IMR-90 (cell line): ENCODE data around the gene AP2M1. TPM values are rescaled to one million over a fixed set of nuclear protein-coding genes. Genes with fewer than 3 reads are reported as not detected.

Source experiments
- ATAC-seq: fragments of 200-7000 bp; cut with Tn5 transposase; 2 replicates; pipeline ENCODE4 v1.9.1; 2020; ENCODE audit warnings: low read depth, mild to moderate bottlenecking, moderate library complexity
- BruUV-seq: library from RNA; stranded (reverse); fragments of 400-500 nt; replicated peaks from 2 replicates; lab custom pipeline; 2021; lab: Mats Ljungman, UMichigan
- CTCF ChIA-PET: fragments of 300-600 bp; formaldehyde crosslinking; extraction: SDS; loops from one replicate; lab custom pipeline; 2021; ENCODE audit warnings: antibody characterized with exemption; lab: Yijun Ruan, JAX
- POLR2A ChIA-PET: fragments of 300-600 bp; sonication (Branson Sonifier 250); formaldehyde crosslinking; loops from one replicate; lab custom pipeline; 2022; ENCODE audit warnings: antibody characterized with exemption; ENCODE audit not compliant: unreplicated experiment; lab: Charles Lee
- DNase-seq: peaks from one replicate; pipeline ENCODE4 v3.0.0; 2013
- H2AFZ ChIP-seq: replicated peaks from 2 replicates; pipeline ENCODE3; 2013; ENCODE audit warnings: low read length, mild to moderate bottlenecking; ENCODE audit not compliant: poor library complexity
- H2AK5ac ChIP-seq: 2 replicates; pipeline ENCODE4 v1.6.1; 2013; ENCODE audit warnings: low read depth, low read length, inconsistent platforms
- H2AK9ac ChIP-seq: replicated peaks from 2 replicates; pipeline ENCODE3; 2013; ENCODE audit warnings: mild to moderate bottlenecking, low read depth, low read length, moderate library complexity; ENCODE audit not compliant: poor library complexity
- H2BK120ac ChIP-seq: 2 replicates; pipeline ENCODE4 v1.6.1; 2013; ENCODE audit warnings: low read depth, low read length, inconsistent platforms
- H2BK15ac ChIP-seq: 3 replicates; pipeline ENCODE4 v1.6.1; 2013; ENCODE audit warnings: low read depth, low read length, inconsistent platforms
- H2BK20ac ChIP-seq: 2 replicates; pipeline ENCODE4 v1.6.1; 2013; ENCODE audit warnings: low read depth, mild to moderate bottlenecking, inconsistent platforms, low read length, moderate library complexity
- H2BK5ac ChIP-seq: 2 replicates; pipeline ENCODE4 v1.6.1; 2013; ENCODE audit warnings: mild to moderate bottlenecking, low read depth, low read length, inconsistent platforms; ENCODE audit not compliant: poor library complexity, severe bottlenecking
- H3K14ac ChIP-seq: replicated peaks from 2 replicates; pipeline ENCODE4 v1.6.1; 2013; ENCODE audit warnings: low read depth, low read length, inconsistent platforms
- H3K18ac ChIP-seq: 2 replicates; pipeline ENCODE4 v1.6.1; 2013; ENCODE audit warnings: low read depth, low read length, control low read depth
- H3K23ac ChIP-seq: 2 replicates; pipeline ENCODE4 v1.6.1; 2013; ENCODE audit warnings: low read depth, low read length, inconsistent platforms
- H3K27ac ChIP-seq: 2 replicates; pipeline ENCODE4 v1.5.1; 2013; ENCODE audit warnings: mild to moderate bottlenecking, control low read depth, low read length; ENCODE audit not compliant: insufficient read depth
- H3K27me3 ChIP-seq: 2 replicates; pipeline ENCODE4 v1.6.1; 2013; ENCODE audit warnings: low read length; ENCODE audit not compliant: control insufficient read depth, insufficient read depth
- H3K36me3 ChIP-seq: 2 replicates; pipeline ENCODE4 v1.6.1; 2013; ENCODE audit warnings: low read length, mixed read lengths; ENCODE audit not compliant: control insufficient read depth, insufficient read depth
- H3K4ac ChIP-seq: 2 replicates; pipeline ENCODE4 v1.6.1; 2013; ENCODE audit warnings: low read depth, low read length, inconsistent platforms
- H3K4me1 ChIP-seq: 2 replicates; pipeline ENCODE4 v1.6.1; 2013; ENCODE audit warnings: low read length, mixed read lengths; ENCODE audit not compliant: control insufficient read depth, insufficient read depth
- H3K4me2 ChIP-seq: 2 replicates; pipeline ENCODE4 v1.6.1; 2013; ENCODE audit warnings: low read depth, mild to moderate bottlenecking, control low read depth, low read length, moderate library complexity
- H3K4me3 ChIP-seq: 2 replicates; pipeline ENCODE4 v1.5.1; 2013; ENCODE audit warnings: low read depth, mild to moderate bottlenecking, control low read depth, low read length, moderate library complexity; ENCODE audit not compliant: insufficient read depth
- H3K56ac ChIP-seq: 2 replicates; pipeline ENCODE4 v1.6.1; 2013; ENCODE audit warnings: low read length, inconsistent platforms; ENCODE audit not compliant: insufficient read depth; ENCODE audit errors: extremely low read depth
- H3K79me1 ChIP-seq, 2 experiments: 2 replicates each; pipeline ENCODE4 v1.6.1; 2013; ENCODE audit warnings: low read length in 2 of 2, inconsistent platforms in 1 of 2, low read depth in 1 of 2
- H3K9ac ChIP-seq: 2 replicates; pipeline ENCODE4 v1.6.1; 2013; ENCODE audit warnings: low read depth, low read length, control low read depth
- H3K9me1 ChIP-seq: 2 replicates; pipeline ENCODE4 v1.6.1; 2013; ENCODE audit warnings: low read length, inconsistent platforms; ENCODE audit not compliant: insufficient read depth
- H3K9me3 ChIP-seq: 2 replicates; pipeline ENCODE4 v1.6.1; 2013; ENCODE audit warnings: low read length; ENCODE audit not compliant: control insufficient read depth, insufficient read depth
- H4K20me1 ChIP-seq: 2 replicates; pipeline ENCODE4 v1.6.1; 2013; ENCODE audit warnings: low read length, inconsistent platforms; ENCODE audit not compliant: insufficient read depth
- H4K5ac ChIP-seq: 2 replicates; pipeline ENCODE4 v1.6.1; 2013; ENCODE audit warnings: mild to moderate bottlenecking, low read depth, low read length, control low read depth
- H4K8ac ChIP-seq, 2 experiments: 2 replicates each; pipeline ENCODE4 v1.6.1; 2013; ENCODE audit warnings: low read depth in 2 of 2, low read length in 2 of 2, control low read depth in 1 of 2, inconsistent platforms in 1 of 2
- H4K91ac ChIP-seq: 2 replicates; pipeline ENCODE4 v1.6.1; 2013; ENCODE audit warnings: low read depth, low read length, inconsistent platforms; ENCODE audit not compliant: insufficient read depth
- NFE2L2 ChIP-seq: fragments of 150-350 bp; IDR thresholded peaks from 2 replicates; pipeline ENCODE4 v1.6.1; 2016; ENCODE audit warnings: low read depth, mild to moderate bottlenecking, low read length
- WGBS, 2 experiments: methylation state at CpG; one replicate each; pipeline versions ENCODE4 v1.1.5 to v1.1.7; 2013; ENCODE audit warnings: missing lambda C conversion rate in 2 of 2; ENCODE audit not compliant: insufficient read length in 1 of 2; ENCODE audit errors: extremely low coverage in 2 of 2; 5-methylcytosine and 5-hydroxymethylcytosine counted together
- dilution Hi-C: fragments of 300-500 bp; cut with HindIII; formaldehyde crosslinking; loops from one replicate; pipeline ENCODE4 v1.14.3; 2018; ENCODE audit warnings: low sequenced_read_pairs; ENCODE audit not compliant: unreplicated experiment
- in situ Hi-C: fragments of 300-500 bp; cut with MboI; formaldehyde crosslinking; loops from 3 replicates; pipeline ENCODE4 v1.14.3; 2019; ENCODE audit warnings: low sequenced_read_pairs, inconsistent platforms, mixed read lengths
- intact Hi-C: fragments of 100-400 bp; cut with micrococcal nuclease; formaldehyde crosslinking; loops from 2 replicates; pipeline ENCODE4 v1.10.0; 2022
- polyA plus RNA-seq, 3 experiments: library from polyadenylated mRNA; depleted of rRNA; stranded (reverse); fragments of >200 nt; gene quantifications; 2 replicates each; pipeline ENCODE4 v1.2.3, GENCODE V29; 2012; ENCODE audit warnings: low replicate concordance in 1 of 3
- total RNA-seq: library from RNA; depleted of rRNA; stranded (reverse); fragments of >200 nt; gene quantifications from 2 replicates; pipeline ENCODE4 v1.2.3, GENCODE V29; 2012
- TF ChIP-seq, protein P1 (sequence below): fragments of 150-350 bp; IDR thresholded peaks from 2 replicates; pipeline ENCODE4 v1.6.1; 2017; ENCODE audit warnings: mild to moderate bottlenecking, antibody characterized with exemption, low read length, low read depth
- TF ChIP-seq, protein P2 (sequence below): conservative IDR thresholded peaks from 2 replicates; pipeline ENCODE4 v1.5.1; 2012; ENCODE audit warnings: mild to moderate bottlenecking, low read depth, low read length, improper control_type of control experiment

The AP2M1 gene
- total and polyA plus RNA-seq, 2 of the 4 experiments (the other 2 are of a cell fraction), result 876 to 1,065 TPM

DNA sequence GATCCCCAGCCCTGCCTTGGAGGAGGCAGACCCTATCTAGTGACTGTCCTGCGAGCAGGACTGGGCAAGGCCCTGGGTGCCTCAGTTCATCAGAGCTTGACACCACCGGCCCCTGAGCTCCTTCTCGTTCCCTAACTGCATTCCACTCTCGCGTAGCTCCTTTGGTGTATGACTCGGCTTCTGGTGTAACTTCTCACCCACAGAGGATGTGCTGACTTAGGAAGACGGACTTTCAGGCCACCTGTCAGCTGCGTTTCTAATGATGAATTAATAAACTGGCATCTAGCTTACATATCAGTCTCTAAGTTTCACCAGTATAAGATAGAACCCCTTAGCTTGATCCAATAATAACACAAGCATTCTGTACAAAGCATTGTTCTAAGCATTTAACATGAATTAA, 28.9 kb downstream of the AP2M1 start:
- H3K36me3 ChIP-seq, result no peaks in the 10 kb centered on the region
- no peak overlapping the region for H2AK9ac ChIP-seq
- H2BK120ac ChIP-seq, result no peak overlapping the region
- H3K56ac ChIP-seq, result no peak overlapping the region
- WGBS, 2 experiments, result 65% methylated on average over 8 of the region's 8 CpGs; no CpG with 5 or more reads in 1 of the 2 experiments
- no peaks in the 10 kb centered on the region for H3K9me3 ChIP-seq
- ChIA-PET POLR2A (interaction anchor here (1.1 kb wide), 1 partner anchor 27 kb away, joined by 3 read pairs; no protein-coding TSS in a partner anchor), CTCF (no interaction called here)
- intact Hi-C loops, result no loop called here
- no peak overlapping the region for H4K8ac ChIP-seq
- no peak overlapping the region for H4K5ac ChIP-seq
- BruUV-seq, result no TSS peak
- ATAC-seq (no peak), DNase-seq (no peak)
- H3K9me1 ChIP-seq, result no peaks in the 10 kb centered on the region
- H3K9ac ChIP-seq, result no peak overlapping the region
- no peak overlapping the region for H2AK5ac ChIP-seq
- H2BK5ac ChIP-seq, result no peak overlapping the region
- no peak overlapping the region for H4K91ac ChIP-seq
- TF ChIP-seq, protein P1, sequence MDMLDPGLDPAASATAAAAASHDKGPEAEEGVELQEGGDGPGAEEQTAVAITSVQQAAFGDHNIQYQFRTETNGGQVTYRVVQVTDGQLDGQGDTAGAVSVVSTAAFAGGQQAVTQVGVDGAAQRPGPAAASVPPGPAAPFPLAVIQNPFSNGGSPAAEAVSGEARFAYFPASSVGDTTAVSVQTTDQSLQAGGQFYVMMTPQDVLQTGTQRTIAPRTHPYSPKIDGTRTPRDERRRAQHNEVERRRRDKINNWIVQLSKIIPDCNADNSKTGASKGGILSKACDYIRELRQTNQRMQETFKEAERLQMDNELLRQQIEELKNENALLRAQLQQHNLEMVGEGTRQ, result no peak
- no peak for TF ChIP-seq NFE2L2
- TF ChIP-seq, protein P2, sequence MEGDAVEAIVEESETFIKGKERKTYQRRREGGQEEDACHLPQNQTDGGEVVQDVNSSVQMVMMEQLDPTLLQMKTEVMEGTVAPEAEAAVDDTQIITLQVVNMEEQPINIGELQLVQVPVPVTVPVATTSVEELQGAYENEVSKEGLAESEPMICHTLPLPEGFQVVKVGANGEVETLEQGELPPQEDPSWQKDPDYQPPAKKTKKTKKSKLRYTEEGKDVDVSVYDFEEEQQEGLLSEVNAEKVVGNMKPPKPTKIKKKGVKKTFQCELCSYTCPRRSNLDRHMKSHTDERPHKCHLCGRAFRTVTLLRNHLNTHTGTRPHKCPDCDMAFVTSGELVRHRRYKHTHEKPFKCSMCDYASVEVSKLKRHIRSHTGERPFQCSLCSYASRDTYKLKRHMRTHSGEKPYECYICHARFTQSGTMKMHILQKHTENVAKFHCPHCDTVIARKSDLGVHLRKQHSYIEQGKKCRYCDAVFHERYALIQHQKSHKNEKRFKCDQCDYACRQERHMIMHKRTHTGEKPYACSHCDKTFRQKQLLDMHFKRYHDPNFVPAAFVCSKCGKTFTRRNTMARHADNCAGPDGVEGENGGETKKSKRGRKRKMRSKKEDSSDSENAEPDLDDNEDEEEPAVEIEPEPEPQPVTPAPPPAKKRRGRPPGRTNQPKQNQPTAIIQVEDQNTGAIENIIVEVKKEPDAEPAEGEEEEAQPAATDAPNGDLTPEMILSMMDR, result no peak
- H2BK15ac ChIP-seq, result no peak overlapping the region
- no peak overlapping the region for H2AFZ ChIP-seq
- H3K14ac ChIP-seq, result no peak overlapping the region
- no peaks in the 10 kb centered on the region for H4K20me1 ChIP-seq
- no peak overlapping the region for H3K4ac ChIP-seq
- H2BK20ac ChIP-seq, result no peak overlapping the region
- H3K27ac ChIP-seq, result no peak overlapping the region
- no peak overlapping the region for H3K18ac ChIP-seq
- dilution Hi-C loops, result no loop called here
- no peak overlapping the region for H3K4me3 ChIP-seq
- H3K4me1 ChIP-seq, result no peaks in the 10 kb centered on the region
- no peak overlapping the region for H3K23ac ChIP-seq
- no peaks in the 10 kb centered on the region for H3K79me1 ChIP-seq
- H3K27me3 ChIP-seq, result peaks cover 20% of the 10 kb centered on the region
- H3K4me2 ChIP-seq, result no peak overlapping the region
- in situ Hi-C loops, result no loop called here
